Activated T-cell treated with anti-CD3 and anti-CD28 coated beads, Interleukin-2, amount 50 U/mL, for 48 hours (primary cell): ENCODE measurements around the gene ABTB2.
A peak's percentile ranks its signal among the peaks of the same experiment; 100 is the strongest.

Source experiments
- DNase-seq, 2 experiments: peaks; one replicate each; pipeline ENCODE4 v3.0.0-alpha.2; 2020

ABTB2 gene

GRCh38 chr11:34140149-34140548, 217.7 kb downstream of the ABTB2 start:
- DNase-seq, result no peak

- DNase-seq, result no peak
These were observed 218.5 kb downstream of the ABTB2 start for GRCh38 chr11:34139346-34139745.

GRCh38 chr11:34136420-34136819, 221.4 kb downstream of the ABTB2 start:
- DNase-seq, result no peak

GRCh38 chr11:34135439-34135838, 222.4 kb downstream of the ABTB2 start:
- DNase-seq, result no peak

GRCh38 chr11:34134765-34135164, 223.0 kb downstream of the ABTB2 start:
- DNase-seq, result no peak

- DNase-seq, result no peak
These were observed 225.4 kb downstream of the ABTB2 start for GRCh38 chr11:34132261-34132965.

- no peak for DNase-seq
These were observed 229.0 kb downstream of the ABTB2 start for GRCh38 chr11:34128824-34129223.

- no peak for DNase-seq
These were observed 230.6 kb downstream of the ABTB2 start for GRCh38 chr11:34126959-34127848.

GRCh38 chr11:34124885-34125668, 232.7 kb downstream of the ABTB2 start:
- no peak for DNase-seq

GRCh38 chr11:34120651-34121050, 237.2 kb downstream of the ABTB2 start:
- DNase-seq, result peak in 1 of 2 experiments; percentile 10

GRCh38 chr11:34114471-34114870, 243.3 kb downstream of the ABTB2 start:
- no peak for DNase-seq

GRCh38 chr11:34114014-34114413, 243.8 kb downstream of the ABTB2 start:
- no peak for DNase-seq

GRCh38 chr11:34111722-34112270, 246.0 kb downstream of the ABTB2 start:
- no peak for DNase-seq

GRCh38 chr11:34105957-34106504, 251.8 kb downstream of the ABTB2 start:
- DNase-seq, result no peak

- peak; percentile 95 to 97 for DNase-seq
These were observed 252.5 kb downstream of the ABTB2 start, which contains the start of gene NAT10 for GRCh38 chr11:34105079-34105956. Gene NAT10, plus strand, starts transcription at chr11:34105629. Its CDS starts 2,597 bp downstream, at chr11:34108226.

GRCh38 chr11:34104680-34105078, 253.1 kb downstream of the ABTB2 start:
- no peak for DNase-seq
